GM21723 (cell line): ENCODE results near the gene PIP4K2B.

Experiments used
- ATAC-seq: cut with Tn5 transposase; IDR thresholded peaks from one replicate; pipeline ENCODE4 v1.9.1; 2021; ENCODE audit warnings: mild to moderate bottlenecking, moderate library complexity; ENCODE audit not compliant: unreplicated experiment

PIP4K2B gene

DNA sequence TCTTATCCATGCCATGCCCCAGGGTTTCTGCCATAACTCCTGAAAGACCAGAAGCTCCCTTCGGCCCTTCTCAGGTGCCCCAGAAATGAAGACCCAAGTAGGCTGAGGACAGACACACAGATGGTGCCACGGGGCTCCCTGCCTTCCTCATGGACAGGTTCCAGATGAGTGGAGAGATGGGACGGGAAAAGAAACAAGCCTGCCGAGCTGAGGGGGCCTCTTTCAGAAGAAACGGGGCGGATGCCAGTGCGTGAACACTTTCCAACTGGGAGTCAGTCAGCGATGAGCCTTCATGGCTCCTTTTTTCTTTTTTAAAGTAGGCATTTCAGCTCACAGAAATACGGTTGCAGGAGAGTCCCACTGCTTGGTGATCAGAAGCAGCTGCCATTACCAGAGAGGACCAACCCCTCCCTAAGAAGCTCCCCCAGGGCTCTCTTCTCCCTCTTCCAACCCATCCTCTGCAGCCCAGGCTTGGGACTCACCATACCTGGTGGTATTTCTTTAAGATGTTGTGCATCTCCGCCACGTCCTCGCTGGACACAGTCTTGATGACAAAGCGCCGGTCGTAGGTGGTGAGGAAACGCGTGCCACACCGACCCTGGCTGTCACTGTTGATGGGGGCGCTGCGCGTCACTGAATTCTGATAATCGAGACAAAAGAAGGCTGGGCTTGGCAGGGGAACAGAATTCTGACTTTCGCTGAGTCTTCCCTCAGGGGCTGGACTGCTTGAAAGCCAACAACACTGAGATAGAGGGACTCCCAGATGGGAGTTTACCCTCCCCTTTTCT lies 19.2 kb downstream of the PIP4K2B start:
- no peak for ATAC-seq

- no peak for ATAC-seq
Measured at GRCh38 chr17:38777641-38778250, 21.6 kb downstream of the PIP4K2B start.

- no peak for ATAC-seq
Measured at GRCh38 chr17:38773258-38773657, 26.1 kb downstream of the PIP4K2B start.

DNA sequence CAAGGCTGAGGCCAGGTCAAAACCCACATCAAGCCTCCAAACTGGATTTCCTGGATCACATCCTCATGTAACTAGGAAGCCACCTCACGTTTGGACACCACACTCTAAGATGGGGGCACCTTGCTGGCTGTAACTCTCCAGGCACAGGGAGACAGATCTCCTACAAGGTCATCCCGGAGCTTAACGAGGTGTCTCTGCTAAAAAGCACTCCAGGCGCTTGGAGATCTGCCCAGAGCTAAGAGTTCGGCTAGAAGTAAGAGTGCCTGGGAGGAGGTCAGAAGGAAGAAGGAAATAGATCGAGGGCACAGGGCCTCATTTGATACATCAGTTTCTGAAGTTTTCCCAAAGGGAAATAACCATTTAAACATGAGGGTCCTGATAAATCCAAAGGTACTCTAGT lies 30.9 kb downstream of the PIP4K2B start:
- ATAC-seq, result no peak

GRCh38 chr17:38766341-38766740 lies 33.0 kb downstream of the PIP4K2B start:
- no peak for ATAC-seq

- ATAC-seq, result no peak
Measured at GRCh38 chr17:38762231-38762630, 37.1 kb downstream of the PIP4K2B start.

GRCh38 chr17:38761612-38762011 lies 37.7 kb downstream of the PIP4K2B start:
- ATAC-seq, result no peak

- no peak for ATAC-seq
Measured at GRCh38 chr17:38753071-38753506, 46.3 kb downstream of the PIP4K2B start.

DNA sequence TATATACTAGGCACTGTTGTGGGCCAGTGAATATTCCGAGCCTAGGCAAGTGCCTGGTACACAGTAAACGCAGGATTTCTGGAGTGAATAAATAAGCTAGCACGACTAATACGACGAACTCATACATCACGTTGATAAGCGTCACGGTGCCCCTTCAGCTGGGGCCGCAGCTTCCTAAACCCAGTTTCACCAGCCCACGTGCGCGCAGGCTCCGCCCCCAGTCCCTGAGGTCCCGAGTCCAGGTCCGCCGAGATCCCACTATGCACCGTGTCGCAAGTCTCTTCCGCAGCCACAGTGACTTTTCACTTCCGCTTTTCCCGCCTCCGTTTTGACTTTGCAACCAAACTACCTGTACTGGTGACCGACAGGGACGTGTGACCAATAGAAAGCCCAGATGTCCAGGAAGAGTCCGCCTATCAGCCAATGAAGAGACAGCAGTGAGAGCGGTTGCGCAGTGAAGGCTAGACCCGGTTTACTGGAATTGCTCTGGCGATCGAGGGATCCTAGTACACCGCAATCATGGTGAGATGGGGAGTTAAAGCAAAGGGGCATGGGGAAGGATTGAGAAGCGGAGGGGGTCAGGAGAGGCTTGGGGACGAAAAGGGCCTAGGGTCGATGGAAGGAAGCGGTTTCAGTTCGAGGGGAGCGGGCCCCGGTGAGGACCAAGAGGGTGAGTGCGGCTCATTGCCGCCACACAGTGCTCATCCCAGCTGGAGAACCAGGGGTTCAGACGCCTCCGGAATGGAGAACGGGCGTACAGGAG lies 46.9 kb downstream of the PIP4K2B start, which contains the start of gene PSMB3:
PSMB3 (plus strand) TSS at position 434 of the 763 bp plus-strand sequence; CDS start at position 520, 86 bp downstream.
- peak; percentile 82 for ATAC-seq

GRCh38 chr17:38751808-38752307 lies 47.5 kb downstream of the PIP4K2B start:
- ATAC-seq, result peak; percentile 33

DNA sequence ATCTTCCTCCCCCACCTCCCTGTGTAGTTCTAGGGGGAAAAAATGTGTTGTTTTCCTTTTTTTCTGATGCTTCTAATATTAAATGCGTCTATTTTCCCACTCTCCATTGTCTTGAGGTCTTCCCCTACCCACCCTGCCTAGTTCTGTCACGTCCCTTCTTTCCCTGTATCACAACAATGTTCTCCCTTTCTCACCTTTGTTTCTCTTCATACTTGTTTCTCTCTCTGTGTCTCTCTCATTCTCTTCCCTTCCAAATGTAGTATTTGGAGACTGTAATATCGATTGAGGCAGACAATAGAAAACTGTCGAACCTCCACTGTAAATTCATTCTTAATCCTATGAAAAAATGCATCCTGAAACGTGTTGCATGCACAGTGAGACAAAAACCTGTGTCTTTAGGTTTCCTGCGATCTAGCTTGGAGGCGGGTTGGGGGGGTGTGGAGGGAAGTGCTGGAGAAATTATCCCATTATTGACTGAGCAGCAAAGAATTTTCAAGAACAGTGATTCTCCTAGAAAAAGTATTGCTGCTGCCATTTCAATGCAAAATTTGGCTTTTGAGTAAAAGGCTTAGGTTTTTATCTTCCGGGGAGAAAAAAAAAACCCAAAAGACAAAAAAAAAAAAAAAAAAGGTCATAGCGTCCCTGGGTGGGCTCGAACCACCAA lies 48.1 kb downstream of the PIP4K2B start:
- no peak for ATAC-seq

DNA sequence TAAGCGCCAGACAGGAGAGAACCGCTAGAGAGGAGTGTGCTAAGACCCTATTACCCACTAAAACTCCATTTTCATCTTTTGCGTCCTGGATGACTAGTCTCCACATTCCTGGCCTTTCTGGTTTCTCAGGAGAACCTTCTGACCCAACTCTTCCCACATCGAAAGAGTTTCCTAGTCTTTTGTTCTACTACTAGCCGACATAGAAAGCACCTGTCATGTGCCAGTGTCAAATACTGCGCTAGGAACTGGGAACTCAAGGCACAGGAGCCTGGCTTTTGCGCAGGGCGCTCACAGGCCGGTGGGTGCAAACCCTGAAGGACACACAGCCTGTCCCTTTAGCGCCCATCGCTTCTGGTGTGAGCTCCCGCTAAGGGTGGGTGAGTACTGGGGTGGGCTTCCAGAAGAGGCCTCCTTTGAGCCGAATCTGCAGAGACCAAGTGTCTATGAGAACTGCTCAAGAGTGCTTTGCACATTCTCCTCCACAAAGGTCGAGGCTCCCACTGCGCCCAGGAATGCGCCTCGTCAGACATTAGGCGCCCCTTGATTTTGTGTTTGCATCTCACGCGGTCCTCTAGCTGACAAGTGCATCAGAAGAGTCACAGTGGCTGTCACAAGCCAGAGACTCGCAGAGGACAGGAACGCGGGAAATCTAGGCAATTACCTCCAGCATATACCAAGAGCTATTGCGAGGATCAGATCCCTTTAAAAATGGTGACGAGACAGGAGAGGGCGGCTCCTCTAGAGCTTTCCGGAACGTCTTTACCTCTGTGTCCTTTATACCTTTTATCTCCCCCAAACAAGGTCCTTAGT lies 48.8 kb downstream of the PIP4K2B start:
- no peak for ATAC-seq

DNA sequence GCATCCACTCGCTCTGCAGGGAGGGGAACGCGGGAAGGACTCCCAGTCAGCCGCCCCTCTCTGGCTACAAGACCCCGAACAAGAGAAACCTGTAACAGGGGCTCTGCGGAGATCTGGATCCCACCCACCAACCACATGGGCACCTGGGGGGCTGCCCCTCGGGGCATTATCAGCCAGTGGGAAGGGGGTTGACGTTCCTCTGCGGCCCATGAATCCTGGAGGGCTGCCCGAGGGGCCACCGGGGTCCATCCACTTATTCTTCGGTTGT lies 49.4 kb downstream of the PIP4K2B start:
- ATAC-seq, result no peak

DNA sequence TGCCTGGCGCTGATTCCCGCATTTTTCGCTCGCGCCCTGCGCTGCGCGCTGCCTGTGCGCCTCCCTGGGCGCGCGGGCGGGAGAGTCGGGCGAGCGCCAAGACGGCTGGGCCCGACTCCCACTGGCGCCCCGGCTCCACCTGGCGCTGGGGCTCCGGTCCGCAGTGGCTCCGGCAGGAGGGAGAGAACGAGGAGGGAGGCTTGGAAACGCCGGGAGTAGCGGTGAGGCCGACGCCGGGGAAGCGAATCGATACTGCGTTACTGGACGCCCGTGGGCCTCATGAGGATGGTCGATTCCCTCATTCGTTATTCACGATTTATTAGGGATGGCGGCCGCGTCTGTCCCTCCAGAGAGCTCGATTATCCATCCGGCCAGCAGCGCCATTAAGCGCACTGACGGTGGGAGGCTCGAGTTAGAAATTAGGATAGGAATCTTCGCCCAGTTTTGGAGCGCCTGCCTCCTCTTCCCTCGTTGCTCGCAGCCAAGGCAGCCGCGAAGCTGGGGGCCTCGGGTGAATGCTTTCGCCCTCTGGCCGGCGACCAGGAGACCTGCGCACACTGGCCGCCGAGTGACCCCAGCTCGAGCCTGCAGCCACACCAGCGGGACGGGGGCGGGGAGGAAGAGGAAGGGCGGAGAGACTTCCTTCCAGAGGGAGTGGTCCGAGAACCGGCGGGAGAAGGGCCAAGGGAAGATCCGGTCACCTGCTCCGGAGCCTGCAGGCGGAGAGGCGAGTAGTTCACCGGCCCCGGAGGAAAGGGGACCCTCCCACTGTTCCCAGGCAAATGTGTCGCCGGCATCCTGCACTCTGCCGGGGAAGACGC lies 49.9 kb downstream of the PIP4K2B start:
- no peak for ATAC-seq

GRCh38 chr17:38748892-38749222 lies 50.5 kb downstream of the PIP4K2B start:
- ATAC-seq, result no peak

DNA sequence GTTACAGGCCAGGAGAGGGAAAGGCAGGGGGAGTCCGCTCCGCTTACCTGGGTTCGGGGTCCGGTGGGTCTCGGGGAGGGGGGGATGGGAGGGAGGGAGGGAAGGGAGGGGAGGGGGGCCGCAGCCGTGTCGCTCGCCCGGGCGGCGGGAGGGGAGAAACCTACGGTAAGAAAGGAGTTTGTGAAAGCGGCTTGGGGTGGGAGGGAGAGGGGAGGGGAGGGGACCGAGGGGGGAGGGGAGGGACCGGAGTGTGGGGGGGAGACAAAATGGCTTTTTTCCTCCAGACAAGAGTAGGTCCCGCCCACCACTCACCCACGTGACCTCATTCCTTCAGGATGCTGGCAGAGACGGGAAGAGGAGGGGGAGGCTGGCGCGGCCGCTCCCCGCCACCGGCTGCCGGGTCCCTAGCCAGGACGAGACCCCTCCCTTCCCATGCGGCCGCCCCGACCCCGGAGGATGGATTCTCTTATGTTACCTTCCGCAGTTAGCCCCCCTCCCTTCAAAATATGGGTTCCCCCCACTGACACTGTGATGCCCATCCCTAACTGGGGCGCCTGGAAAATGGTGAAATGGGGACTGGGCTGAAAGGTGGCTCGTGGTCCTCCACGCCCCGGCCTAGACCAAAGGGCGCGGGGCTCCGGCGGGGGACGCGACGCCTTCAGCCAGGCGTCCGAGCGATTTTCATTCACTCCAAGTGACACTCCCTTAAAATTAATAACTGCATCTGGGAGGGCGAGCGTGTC lies 51.0 kb downstream of the PIP4K2B start, which contains the start of gene PCGF2:
PCGF2 (minus strand) TSS at position 188 of the 743 bp plus-strand sequence. CDS start 7,934 bp downstream, outside the sequence.
- ATAC-seq, result no peak

GRCh38 chr17:38747463-38748148 lies 51.8 kb downstream of the PIP4K2B start:
- no peak for ATAC-seq

DNA sequence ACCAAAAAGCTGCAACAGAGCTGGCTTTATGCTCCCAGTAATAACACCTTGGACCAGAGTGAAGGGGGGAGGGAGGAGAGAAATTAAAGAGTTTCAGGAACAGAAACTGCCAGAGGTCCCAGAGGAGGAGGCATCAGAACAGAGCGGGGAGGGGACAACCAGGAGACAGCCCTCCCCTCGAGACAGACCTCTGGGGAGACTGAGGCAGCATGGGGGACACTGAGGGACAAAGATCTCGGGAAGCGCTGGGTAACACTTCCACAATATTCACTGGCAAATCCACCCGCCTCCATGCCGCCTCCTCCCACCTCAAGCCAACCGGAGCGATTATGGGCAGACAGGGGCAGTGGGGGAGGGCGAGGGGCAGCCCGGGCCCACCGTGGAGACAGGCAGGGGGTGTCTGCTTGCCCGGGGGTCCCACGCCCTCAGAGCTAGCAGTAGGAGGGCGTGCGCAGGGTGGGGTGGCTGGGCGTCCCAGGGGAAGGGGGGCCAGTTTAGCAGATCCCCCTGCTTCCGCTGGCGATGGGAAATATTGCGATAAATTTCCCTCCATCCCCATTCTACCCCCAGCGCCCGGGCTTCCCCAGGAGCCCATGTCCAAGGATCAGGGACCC lies 52.4 kb downstream of the PIP4K2B start:
- ATAC-seq, result no peak
